Kidney epithelial cell (primary cell): ENCODE data around the gene FADS2. TPM values are rescaled to one million over a fixed set of nuclear protein-coding genes. Genes with fewer than 3 reads are reported as not detected.

Experiments
- DNase-seq: peaks from one replicate; pipeline ENCODE4 v3.0.0-alpha.2; 2010; ENCODE audit warnings: low read depth
- H3K27me3 ChIP-seq: 2 replicates; pipeline ENCODE4 v1.6.0; 2011; ENCODE audit warnings: low read length; ENCODE audit not compliant: control insufficient read depth, insufficient read depth
- H3K36me3 ChIP-seq: 2 replicates; pipeline ENCODE4 v1.5.1; 2011; ENCODE audit warnings: low read length; ENCODE audit not compliant: control insufficient read depth, insufficient read depth
- H3K4me3 ChIP-seq: 2 replicates; pipeline ENCODE4 v1.5.1; 2011; ENCODE audit warnings: low read depth, mild to moderate bottlenecking, control low read depth, low read length
- total RNA-seq: library from RNA; depleted of rRNA; stranded (reverse); fragments of >200 nt; gene quantifications from 2 replicates; pipeline ENCODE4 v1.2.3, GENCODE V29; 2015
- TF ChIP-seq, protein P1 (sequence below): IDR thresholded peaks from 2 replicates; pipeline ENCODE4 v1.5.1; 2011; ENCODE audit warnings: mild to moderate bottlenecking, moderate library complexity, low read length, control low read depth, inconsistent platforms; ENCODE audit not compliant: insufficient read depth, poor library complexity, severe bottlenecking

FADS2 gene
- total RNA-seq, 1 donor from 2014 or later = 235 TPM

DNA sequence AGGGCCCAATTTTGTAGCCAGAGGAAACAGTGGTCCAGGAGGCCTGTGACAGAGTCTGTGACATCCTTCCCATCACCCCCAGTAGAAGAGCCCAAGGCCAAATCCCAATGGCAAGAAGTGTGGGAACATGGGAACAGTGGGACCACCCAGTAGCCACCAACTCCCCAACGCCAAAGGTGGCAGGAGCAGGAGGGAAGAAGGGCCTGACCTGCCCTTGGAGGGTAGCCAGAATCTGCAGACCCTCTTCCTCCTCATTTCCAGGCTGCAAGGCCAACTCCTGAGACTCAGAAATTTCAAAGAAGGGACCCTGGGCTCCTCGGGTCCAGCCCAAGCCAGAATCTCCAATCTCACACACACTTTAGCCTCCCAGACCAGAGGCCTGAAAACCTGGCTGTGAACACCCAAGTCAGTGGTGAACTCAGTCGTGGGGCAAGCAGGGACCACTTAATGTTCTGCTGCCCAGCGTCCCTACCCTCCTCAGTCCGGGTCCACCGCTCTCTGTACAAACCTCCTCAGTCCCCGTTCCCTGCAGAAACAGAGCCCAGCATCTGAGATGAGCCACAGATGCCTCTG, 83.1 kb downstream of the FADS2 start:
- Histone ChIP-seq H3K27me3 (peaks cover 2% of the 10 kb centered on the region), H3K4me3 (no peak overlapping the region), H3K36me3 (no peaks in the 10 kb centered on the region)
- TF ChIP-seq, protein P1, sequence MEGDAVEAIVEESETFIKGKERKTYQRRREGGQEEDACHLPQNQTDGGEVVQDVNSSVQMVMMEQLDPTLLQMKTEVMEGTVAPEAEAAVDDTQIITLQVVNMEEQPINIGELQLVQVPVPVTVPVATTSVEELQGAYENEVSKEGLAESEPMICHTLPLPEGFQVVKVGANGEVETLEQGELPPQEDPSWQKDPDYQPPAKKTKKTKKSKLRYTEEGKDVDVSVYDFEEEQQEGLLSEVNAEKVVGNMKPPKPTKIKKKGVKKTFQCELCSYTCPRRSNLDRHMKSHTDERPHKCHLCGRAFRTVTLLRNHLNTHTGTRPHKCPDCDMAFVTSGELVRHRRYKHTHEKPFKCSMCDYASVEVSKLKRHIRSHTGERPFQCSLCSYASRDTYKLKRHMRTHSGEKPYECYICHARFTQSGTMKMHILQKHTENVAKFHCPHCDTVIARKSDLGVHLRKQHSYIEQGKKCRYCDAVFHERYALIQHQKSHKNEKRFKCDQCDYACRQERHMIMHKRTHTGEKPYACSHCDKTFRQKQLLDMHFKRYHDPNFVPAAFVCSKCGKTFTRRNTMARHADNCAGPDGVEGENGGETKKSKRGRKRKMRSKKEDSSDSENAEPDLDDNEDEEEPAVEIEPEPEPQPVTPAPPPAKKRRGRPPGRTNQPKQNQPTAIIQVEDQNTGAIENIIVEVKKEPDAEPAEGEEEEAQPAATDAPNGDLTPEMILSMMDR = no peak
- no peak for DNase-seq

DNA sequence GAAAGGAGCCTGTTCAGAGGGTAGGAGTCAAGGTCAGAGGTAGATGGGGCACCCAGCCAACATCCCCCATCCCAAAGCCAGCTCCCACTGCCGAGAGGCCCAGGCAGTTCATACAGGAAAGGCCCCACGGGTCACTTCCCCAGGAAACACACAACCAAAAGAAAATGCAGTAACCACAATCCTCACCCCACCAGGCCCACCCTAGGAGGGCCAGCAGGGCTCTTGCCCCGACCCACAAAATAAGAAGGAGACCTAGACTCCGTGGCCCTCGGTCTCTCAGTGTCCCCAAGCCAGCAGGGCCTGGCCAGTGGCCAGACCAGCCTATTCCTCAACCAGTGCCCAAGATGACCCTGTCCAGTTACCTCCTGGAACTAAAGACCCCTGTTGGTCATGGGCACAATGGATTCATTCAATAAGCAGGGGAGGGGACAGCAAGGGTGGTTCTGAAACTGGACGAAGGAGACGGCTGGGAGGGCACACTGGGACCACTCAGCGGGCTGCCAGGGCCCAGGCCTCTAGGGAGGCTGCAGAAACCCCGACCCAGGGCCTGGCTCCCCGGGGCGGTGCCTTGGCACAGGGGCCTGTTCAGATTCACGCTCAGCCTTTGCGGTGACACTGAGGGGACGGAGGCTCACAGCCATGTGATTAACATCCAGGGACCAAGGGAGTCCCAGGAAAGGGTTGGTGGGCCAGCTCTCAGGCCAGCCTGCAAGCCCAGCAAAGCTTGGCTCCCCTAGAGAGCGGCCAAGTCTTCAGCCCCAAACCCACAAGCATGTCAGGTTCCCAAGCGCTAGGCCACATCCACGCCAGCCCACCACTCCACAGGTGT, 83.8 kb downstream of the FADS2 start:
- TF ChIP-seq, protein P1 = no peak
- DNase-seq = no peak
- Histone ChIP-seq H3K27me3 (peaks cover 9% of the 10 kb centered on the region), H3K36me3 (no peaks in the 10 kb centered on the region), H3K4me3 (no peak overlapping the region)

DNA sequence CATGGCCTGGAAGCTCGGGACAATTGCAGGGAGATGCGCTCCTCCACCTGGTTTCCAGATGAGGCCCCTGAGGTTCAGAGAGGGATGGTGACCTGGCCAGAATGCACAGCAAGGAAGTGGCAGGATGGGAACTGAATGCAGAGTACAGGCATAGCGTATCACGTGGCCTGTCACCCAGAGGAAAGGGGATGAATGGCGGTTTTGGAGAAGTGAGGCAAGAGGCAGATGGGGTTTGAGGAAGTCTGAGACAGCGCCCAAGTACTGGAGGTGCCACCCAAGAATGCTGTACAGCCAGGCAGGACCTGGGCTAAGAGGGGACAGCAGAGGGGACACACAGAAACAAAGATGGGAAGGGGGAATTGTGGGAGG, 84.4 kb downstream of the FADS2 start:
- peaks cover 11% of the 10 kb centered on the region for H3K27me3 ChIP-seq
- H3K36me3 ChIP-seq = no peaks in the 10 kb centered on the region
- no peak for DNase-seq
- H3K4me3 ChIP-seq = no peak overlapping the region
- TF ChIP-seq, protein P1 = no peak

DNA sequence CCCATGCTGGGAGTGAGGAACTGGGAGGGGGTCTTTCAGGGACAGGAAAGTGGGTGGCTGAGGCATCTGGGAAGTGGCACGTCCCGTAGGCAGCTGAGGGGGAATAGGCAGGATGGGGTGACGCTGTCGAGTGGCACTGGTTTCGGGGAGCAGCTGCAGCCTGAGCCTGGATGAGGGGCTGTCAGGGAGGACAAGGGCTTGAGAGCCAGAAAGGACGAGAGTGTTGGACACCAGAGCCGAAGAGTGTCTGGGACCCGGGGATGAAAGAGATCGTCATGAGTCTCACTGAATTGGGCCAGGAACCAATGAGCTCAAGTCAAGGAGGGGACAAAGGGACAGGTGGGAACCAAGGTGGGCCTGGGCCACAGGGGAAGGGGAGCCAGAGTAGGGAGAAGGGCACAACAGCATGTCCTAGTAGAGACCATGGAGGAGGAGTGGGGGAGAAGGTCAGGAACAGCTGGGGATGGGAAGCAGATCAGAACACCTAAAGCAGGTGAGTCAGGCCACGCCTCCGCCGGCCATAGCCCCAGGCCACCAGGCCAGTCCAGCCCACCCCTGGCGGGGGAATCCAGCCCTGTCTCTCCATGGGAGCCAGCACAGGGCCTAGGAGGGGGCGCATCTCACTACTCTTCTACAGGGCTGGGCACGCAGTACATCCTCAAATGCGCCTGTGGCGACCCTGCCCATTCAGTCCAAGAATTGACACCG, 85.0 kb downstream of the FADS2 start:
- DNase-seq = no peak
- Histone ChIP-seq H3K4me3 (no peak overlapping the region), H3K27me3 (peaks cover 18% of the 10 kb centered on the region), H3K36me3 (no peaks in the 10 kb centered on the region)
- TF ChIP-seq, protein P1 = no peak

DNA sequence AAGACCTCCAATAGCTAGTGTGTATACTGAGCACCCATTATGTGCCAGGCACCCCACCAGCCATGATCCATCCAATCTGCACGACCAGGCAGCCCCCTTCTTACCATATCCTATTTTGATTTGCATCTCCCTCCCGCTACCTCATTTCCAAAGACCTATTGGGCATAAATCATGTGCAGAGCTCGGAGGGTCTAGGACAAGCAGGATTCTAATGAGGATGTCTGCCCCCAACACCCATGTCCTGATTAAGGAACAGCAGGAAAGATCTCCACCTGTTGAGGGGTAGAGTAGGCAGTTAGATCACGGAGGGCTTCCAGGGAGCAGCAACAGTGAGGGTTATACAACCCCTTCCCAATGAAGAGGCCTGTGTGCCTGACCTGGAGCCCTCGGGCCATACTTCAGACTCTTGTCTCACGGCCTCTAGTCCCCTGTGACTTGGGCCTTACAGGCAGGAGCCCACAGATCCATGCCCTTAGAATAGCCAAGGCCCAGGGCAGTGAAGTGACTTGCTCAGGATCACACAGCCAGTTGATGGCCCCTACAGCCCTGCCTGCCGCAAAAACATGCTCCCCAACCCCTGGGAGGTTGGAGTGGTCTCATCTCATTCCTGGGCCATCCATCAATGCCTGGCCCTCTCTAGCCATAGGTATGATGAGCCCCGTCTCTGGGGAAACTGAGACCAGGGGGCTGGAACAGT, 85.7 kb downstream of the FADS2 start:
- TF ChIP-seq, protein P1 = no peak
- H3K27me3 ChIP-seq = peaks cover 25% of the 10 kb centered on the region
- DNase-seq = no peak
- no peaks in the 10 kb centered on the region for H3K36me3 ChIP-seq
- no peak overlapping the region for H3K4me3 ChIP-seq
